ENCODE measurements around the gene TMIGD3. TPM values are rescaled to one million over a fixed set of nuclear protein-coding genes. Genes with fewer than 3 reads are reported as not detected.

Gene TMIGD3
- not detected in 5 replicates for total RNA-seq (2022; extraction: Qiagen RNA extraction; ENCODE audit: low read depth)

DNA sequence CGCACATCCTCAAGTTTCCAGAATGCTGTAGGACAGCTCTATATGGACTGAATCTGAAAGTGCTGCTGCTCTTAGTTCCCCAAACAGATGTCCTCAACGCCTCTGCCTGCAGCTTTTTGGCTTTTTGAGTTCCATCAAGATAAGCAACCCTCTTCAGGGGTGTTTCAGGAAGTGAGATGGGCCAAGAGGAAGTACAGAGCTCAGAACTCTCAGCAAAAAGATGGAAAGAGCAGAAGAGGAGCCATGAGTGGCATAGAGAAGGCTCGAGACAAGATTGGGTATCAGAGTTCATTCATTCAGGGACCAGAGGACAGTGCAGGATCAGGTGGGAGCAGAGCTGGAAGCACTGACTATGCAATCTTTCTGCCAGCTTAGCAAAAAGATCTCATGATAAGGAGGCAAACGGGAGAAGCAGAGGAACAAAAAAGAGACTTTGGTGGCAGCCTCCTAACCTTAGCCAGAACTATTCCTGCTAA, at the start of gene TMIGD3, which contains the start of gene ADORA3:
Gene TMIGD3, minus strand, starts transcription at position 49 of the 476 bp plus-strand sequence. CDS start 279 bp downstream, outside the sequence.
Gene ADORA3, minus strand, starts transcription at position 49 of the 476 bp plus-strand sequence. CDS start 279 bp downstream, outside the sequence.

DNA sequence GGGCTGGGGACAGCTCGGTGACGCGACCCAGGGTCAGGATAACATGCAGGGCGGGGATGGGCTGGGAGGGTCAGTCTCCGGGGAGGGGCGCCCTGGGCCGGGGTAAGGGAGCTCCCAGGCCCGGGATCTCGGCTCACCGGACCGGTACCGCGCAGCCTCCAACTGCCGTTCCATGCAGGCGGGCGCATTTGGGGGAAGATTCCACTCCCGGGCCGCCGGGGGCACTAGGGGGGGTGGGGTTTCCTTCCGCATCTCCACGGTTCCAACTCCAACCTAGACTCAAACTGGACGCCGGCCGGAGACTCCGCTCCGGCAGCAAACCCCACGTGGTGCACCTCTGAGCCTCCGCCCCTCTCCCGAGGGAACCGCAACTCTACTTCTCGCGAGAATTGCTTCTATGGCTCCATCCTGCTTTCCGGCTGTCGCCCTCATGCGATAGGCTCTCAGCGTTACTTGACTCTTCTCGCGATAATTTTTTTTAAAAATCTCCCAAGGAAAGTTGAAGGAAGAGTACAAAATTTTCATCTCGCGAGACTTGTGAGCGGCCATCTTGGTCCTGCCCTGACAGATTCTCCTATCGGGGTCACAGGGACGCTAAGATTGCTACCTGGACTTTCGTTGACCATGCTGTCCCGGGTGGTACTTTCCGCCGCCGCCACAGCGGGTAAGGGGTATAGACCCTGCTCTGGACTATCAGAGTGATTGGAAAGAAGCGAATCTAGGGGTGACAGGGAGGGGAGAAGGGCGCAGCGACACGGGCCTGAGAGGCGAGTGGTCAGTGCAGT, 54.3 kb downstream of the TMIGD3 start, which contains the start of the genes ATP5PB and WDR77:
Gene ATP5PB, plus strand, starts transcription at position 547 of the 785 bp plus-strand sequence. Its CDS starts 78 bp downstream, at position 625.
Gene WDR77, minus strand, starts transcription at position 339 of the 785 bp plus-strand sequence. Its CDS starts 87 bp downstream, at position 252.

Other genes with a start within 250 kb of the TMIGD3 start
- not detected in 5 replicates for gene CHIA, start 212.8 kb downstream of the TMIGD3 start, total RNA-seq (2022; extraction: Qiagen RNA extraction; ENCODE audit: low read depth)
- 1.0 to 1.4 TPM (median 1.1 TPM) in 5 replicates for gene OVGP1, start 75.9 kb downstream of the TMIGD3 start, total RNA-seq (2022; extraction: Qiagen RNA extraction; ENCODE audit: low read depth)
- gene WDR77, start 54.4 kb downstream of the TMIGD3 start, total RNA-seq (2022; extraction: Qiagen RNA extraction; ENCODE audit: low read depth), result 31.7 to 54.9 TPM (median 53.1 TPM) in 5 replicates
- gene ATP5PB, start 54.2 kb downstream of the TMIGD3 start, total RNA-seq (2022; extraction: Qiagen RNA extraction; ENCODE audit: low read depth), result 233 to 263 TPM (median 253 TPM) in 5 replicates
- 0.11 to 0.63 TPM (median 0.30 TPM) in 4 of 5 replicates, not detected in the other for gene C1orf162, start 29.6 kb downstream of the TMIGD3 start, total RNA-seq (2022; extraction: Qiagen RNA extraction; ENCODE audit: low read depth)
- gene ADORA3, start within 50 bp of the TMIGD3 start, total RNA-seq (2022; extraction: Qiagen RNA extraction; ENCODE audit: low read depth), result not detected in 5 replicates
- gene RAP1A, start 116.2 kb upstream of the TMIGD3 start, total RNA-seq (2022; extraction: Qiagen RNA extraction; ENCODE audit: low read depth), result 25.4 to 32.3 TPM (median 27.5 TPM) in 5 replicates
- gene INKA2, start 235.8 kb upstream of the TMIGD3 start, total RNA-seq (2022; extraction: Qiagen RNA extraction; ENCODE audit: low read depth), result 1.7 to 2.6 TPM (median 1.8 TPM) in 5 replicates